Measurements from ENCODE around the gene MYLK4. TPM values are rescaled to one million over a fixed set of nuclear protein-coding genes. Genes with fewer than 3 reads are reported as not detected.

MYLK4 gene
- total RNA-seq, 4 donors from 2014 or later, result 0.28 to 0.79 (median 0.46) TPM

DNA sequence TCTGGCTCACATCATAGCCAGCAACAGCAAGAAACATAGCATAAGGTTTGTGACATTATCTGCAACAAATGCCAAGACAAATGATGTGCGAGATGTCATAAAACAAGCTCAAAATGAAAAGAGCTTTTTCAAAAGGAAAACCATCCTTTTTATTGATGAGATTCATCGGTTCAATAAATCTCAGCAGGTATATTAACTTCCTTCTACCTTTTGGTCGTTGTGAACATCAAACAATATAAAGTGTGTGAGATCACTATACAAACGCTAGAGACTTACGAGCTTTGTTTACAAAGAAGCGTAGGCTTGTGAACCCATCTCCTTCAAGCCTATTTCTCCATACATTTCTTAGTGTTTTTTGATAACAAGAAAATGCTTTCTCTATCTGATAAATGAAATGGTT lies 18.0 kb upstream of the MYLK4 start:
- TF ChIP-seq, protein P1, sequence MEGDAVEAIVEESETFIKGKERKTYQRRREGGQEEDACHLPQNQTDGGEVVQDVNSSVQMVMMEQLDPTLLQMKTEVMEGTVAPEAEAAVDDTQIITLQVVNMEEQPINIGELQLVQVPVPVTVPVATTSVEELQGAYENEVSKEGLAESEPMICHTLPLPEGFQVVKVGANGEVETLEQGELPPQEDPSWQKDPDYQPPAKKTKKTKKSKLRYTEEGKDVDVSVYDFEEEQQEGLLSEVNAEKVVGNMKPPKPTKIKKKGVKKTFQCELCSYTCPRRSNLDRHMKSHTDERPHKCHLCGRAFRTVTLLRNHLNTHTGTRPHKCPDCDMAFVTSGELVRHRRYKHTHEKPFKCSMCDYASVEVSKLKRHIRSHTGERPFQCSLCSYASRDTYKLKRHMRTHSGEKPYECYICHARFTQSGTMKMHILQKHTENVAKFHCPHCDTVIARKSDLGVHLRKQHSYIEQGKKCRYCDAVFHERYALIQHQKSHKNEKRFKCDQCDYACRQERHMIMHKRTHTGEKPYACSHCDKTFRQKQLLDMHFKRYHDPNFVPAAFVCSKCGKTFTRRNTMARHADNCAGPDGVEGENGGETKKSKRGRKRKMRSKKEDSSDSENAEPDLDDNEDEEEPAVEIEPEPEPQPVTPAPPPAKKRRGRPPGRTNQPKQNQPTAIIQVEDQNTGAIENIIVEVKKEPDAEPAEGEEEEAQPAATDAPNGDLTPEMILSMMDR (IDR thresholded peaks at IDR 0.05), result no peak
- ATAC-seq (ENCODE audit: low FRiP score) (no peak), DNase-seq (ENCODE audit: low spot score) (no peak)

DNA sequence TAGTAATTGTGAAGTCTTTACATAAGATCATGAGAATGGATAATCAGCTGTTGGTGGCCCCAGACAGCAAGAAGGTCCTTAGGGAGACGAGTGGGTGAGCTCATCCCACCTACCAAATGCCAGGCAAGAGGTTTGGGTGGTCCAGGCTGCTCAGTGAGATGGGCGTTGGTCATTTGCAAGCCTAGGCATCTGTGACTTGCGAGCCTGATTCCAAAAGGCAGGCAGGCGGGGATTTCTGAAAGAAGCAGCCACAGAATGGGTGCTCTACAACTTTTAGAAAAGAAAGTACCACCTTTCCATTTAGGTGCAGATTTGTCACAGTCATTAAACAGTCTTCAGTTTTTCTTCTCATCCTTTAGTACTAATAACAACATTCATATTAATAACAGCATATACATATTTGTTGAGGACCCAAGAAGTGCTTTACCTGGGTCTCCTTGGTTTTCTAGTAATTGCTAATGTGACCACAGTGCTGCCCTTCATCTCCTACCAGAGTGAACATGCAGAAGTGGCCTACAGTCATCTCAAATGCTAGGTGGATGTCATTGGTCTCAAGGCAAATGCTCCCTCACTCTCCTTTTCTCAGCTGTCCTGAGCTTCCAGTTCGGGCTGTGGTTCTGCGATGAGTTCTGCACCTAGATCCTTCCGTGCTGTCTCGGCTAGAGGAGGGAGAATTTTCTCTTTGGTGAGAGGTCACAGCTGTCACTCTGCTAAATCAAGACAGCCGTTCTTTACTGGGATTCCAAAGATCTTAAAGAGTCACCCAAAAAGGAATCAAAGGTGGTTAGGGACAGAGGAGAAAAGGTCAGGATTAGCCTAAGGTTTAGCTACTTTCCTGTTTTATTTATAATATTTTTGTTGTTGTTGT lies 17.2 kb upstream of the MYLK4 start:
- ATAC-seq (ENCODE audit: low FRiP score) (no peak), DNase-seq (ENCODE audit: low spot score) (no peak)
- TF ChIP-seq, protein P1 (IDR thresholded peaks at IDR 0.05), result no peak

DNA sequence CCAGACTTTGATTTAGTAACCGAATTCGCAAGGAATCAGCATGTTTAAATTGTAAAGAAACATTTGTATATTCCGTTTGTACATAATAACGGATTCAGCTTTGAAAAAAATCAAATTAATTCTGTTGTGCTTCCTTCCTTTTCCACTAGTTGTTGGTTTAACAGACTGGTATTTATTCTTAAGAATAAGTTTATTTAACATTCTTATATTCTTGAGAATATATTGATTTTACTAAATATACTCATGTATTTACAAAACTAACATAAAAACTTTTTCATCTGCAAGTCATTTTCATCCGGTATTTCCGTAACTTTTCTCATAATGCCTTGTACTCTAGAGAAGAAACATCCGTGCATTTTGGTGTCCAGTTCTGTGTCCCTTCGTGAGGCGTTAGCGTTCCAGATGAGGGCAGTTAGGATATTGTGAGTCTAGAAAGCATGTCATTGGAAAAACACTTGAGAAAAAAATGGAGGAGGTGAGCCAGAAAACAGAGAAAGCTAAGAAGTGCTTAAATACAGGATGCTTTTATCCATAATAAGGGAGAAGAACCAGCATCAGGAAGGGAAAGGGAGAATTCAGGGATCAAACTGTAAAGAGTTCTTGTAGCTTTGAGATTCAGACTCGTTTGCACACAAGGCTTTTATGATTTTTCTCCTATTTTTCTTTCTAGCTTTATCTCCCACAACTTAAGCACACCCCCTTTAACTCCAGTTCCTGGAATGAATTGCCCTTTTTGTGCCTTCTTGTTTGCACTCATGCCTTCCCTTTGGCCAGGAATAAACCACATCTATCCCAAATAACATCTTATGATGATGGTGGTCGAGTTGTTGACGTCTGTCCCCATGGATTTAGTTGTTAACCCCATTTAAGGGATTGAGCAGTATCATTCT lies 16.3 kb upstream of the MYLK4 start:
- no peak for ATAC-seq (ENCODE audit: low FRiP score)
- TF ChIP-seq, protein P1 (IDR thresholded peaks at IDR 0.05), result no peak
- DNase-seq (ENCODE audit: low spot score), result no peak

DNA sequence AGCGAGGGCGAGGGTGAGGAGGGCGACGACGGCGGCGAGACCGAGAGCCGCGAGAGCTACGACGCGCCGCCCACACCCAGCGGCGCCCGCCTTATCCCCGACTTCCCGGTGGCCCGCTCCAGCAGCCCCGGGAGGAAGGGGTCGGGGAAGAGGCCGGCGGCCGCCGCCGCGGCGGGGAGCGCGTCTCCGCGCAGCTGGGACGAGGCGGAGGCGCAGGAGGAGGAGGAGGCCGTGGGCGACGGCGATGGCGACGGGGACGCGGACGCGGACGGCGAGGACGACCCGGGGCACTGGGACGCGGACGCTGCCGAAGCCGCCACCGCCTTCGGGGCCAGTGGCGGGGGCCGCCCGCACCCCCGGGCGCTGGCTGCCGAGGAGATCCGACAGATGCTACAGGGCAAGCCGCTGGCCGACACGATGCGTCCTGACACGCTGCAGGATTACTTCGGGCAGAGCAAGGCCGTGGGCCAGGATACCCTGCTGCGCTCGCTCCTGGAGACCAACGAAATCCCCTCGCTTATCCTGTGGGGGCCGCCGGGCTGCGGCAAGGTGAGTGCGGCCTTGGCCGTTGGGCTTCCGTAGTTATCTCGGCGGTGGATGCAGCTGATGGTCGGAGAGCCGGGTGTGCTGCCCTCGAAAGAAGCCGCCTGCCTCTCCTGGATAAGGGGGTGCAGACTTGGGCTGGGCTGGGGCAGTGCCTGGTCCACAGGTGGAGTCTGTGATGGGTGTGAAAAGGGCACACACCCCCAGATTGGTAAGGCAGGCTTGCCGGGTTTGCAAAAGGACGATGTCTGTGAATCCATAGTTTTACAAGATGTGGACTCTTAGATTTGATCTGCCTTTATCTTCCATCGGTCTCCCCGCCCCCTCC lies 15.4 kb upstream of the MYLK4 start:
- DNase-seq (ENCODE audit: low spot score), result no peak
- peak; percentile 27 for ATAC-seq (ENCODE audit: low FRiP score)

DNA sequence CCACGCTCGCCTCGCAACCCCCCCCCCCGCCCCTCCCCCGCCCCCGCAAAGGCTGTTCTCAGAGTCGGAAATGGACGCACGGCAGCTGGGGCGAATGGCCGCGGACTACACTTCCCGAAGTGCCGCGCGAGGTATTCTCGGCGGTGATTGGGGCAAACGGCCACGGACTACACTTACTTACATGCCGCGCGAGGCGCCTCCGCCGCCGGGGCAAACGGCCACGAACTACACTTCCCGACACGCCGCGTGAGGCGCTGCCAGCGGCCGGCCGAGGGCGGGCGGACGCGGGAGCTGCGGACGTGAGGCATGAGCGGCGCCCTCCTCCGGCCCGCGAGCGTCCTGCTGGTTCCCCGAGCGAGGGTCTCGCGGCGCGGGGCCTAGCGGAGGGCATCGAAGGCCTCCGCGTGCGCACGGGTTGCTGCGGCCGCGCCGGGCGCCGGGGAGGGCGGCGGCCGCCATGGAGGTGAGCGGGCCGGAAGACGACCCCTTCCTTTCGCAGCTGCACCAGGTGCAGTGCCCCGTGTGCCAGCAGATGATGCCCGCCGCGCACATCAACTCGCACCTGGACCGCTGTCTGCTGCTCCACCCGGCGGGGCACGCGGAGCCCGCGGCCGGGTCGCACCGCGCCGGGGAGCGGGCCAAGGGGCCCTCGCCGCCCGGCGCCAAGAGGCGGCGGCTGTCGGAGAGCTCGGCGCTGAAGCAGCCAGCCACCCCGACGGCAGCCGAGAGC lies 14.6 kb upstream of the MYLK4 start, which contains the start of gene WRNIP1:
Gene WRNIP1 (plus strand): TSS at position 228 of the 730 bp plus-strand sequence. CDS start 230 bp downstream, at position 458.
- TF ChIP-seq, protein P1 (IDR thresholded peaks at IDR 0.05), result peak in 1 of 3 donors; percentile 41
- ATAC-seq (ENCODE audit: low FRiP score) (peak; percentile 97), DNase-seq (ENCODE audit: low spot score) (peak; percentile 84)

More for the DNA sequence above, 15.4 kb upstream of the MYLK4 start:
- TF ChIP-seq, protein P1 (IDR thresholded peaks at IDR 0.05), result no peak

Data from omental fat pad (tissue), 4 donors.